ENCODE results near the gene SCIN. TPM values are rescaled to one million over a fixed set of nuclear protein-coding genes. Genes with fewer than 3 reads are reported as not detected.
"Not testable (repeated sequence)": the region's sequence is repeated elsewhere in the genome, so short reads cannot be mapped to it uniquely, and the experiment has no call there.

The SCIN gene
- total and polyA plus RNA-seq, 5 donors = 0.14 to 0.35 (median 0.26) TPM

DNA sequence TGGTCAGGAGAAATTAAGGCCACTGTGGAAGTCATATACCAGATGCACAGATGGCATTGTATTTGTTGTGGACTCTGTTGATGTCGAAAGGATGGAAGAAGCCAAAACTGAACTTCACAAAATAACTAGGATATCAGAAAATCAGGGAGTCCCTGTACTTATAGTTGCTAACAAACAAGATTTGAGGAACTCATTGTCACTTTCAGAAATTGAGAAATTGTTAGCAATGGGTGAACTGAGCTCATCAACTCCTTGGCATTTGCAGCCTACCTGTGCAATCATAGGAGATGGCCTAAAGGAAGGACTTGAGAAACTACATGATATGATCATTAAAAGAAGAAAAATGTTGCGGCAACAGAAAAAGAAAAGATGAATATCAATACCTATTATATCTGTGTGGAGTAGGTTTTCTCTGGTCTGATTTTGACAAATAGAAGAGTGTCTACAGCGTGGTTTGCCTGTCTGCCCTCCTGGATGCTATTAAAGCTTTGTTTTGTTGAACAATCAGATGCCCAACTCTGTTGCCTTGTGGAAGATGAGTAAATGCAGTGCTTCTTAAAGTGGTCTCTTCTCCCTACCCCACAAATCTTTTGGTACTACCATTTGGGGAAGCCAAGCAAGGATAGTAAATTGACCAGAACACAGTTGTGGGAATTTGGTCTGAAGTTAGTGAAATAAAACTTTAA lies 118.1 kb downstream of the SCIN start:
- H3K4me1 ChIP-seq (ENCODE audit: control insufficient read depth, insufficient read depth, low read length); H3K9me3 ChIP-seq (ENCODE audit: control insufficient read depth, low read length); H3K27me3 ChIP-seq (ENCODE audit: control insufficient read depth, insufficient read depth); DNase-seq; H3K27ac ChIP-seq (ENCODE audit: low read length); ATAC-seq: not testable (repeated sequence)
- intact Hi-C loops (cut with DNase I) = loop anchor here in 2 of 4 donors (5.0 to 10.0 kb wide), 5 partner anchors 34 to 576 kb away; no protein-coding TSS in a partner anchor
- 76% methylated on average over 3 of the region's 3 CpGs for WGBS
- H3K4me3 ChIP-seq (ENCODE audit: low read length) = peak overlapping the region; percentile 65

DNA sequence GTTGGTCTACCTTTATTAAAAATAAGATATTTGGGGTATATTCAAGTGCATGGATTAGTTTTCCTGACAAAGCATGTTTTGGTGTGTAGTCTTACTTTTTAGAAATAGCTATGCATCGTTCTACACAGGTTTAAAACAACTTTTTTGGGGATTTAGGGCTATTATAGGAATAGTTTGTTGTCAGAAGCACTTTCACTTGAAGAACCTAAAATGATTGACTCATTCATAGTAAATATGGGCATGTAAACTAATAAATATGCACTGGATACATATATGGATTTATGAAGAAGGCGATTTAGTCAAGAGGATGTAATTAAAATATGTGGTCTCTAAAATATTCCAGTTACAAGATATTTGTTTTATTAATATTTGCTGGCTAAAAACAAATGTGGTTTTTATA lies 118.9 kb downstream of the SCIN start:
- no peaks in the 10 kb centered on the region for H3K9me3 ChIP-seq (ENCODE audit: control insufficient read depth, low read length)

DNA sequence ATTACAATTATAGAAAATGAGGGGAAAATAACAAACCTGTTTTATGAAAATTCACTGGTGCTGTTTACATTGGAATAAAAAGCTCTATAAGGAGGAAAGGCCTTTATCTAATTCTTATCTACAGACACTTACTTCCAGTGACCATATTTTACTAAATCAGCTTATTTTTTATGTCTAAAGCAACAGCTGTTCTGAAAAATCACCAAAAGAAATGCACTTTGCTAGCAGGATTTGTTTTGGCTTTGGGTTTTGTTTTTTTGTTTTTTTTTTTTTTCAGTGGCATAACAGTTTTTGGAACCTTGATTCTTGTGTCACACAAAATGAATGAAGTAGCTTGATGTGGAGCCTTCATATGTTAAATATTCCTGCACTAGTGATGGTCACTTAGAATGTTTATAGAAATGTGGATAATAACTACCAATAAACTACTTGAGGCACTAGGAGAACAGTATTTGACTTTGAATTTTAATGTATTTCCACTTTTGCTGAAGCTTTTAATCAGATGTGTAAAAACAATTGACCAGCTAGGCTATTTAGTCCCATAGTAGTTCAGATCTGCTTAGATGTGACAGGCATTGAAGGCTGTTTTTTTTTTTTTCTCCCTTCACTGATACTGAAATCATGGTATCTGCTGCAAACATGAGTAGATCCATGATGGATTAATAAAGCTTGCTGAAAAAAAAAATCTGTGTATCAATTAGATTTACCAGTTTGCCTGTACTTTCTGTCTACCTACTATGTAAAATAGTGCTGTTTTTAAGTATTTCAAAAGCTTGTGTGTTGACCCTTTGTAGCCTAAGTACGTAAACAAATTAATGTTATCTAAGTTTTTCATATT lies 119.7 kb downstream of the SCIN start:
- Histone ChIP-seq H3K27me3 (ENCODE audit: control insufficient read depth, insufficient read depth) (no peaks in the 10 kb centered on the region), H3K4me1 (ENCODE audit: control insufficient read depth, insufficient read depth, low read length) (no peaks in the 10 kb centered on the region), H3K4me3 (ENCODE audit: low read length) (peak overlapping the region; percentile 47), H3K27ac (ENCODE audit: low read length) (no peak overlapping the region), H3K9me3 (ENCODE audit: control insufficient read depth, low read length) (no peaks in the 10 kb centered on the region)
- no peak for DNase-seq
- ATAC-seq = no peak
- 85% methylated on average over 1 of the region's 1 CpG for WGBS
- intact Hi-C loops (cut with DNase I) = no loop called here

More for the DNA sequence above, 118.9 kb downstream of the SCIN start:
- H3K4me3 ChIP-seq (ENCODE audit: low read length) = peak overlapping the region; percentile 65
- no peaks in the 10 kb centered on the region for H3K27me3 ChIP-seq (ENCODE audit: control insufficient read depth, insufficient read depth)
- no peak overlapping the region for H3K27ac ChIP-seq (ENCODE audit: low read length)
- no peak for DNase-seq
- H3K4me1 ChIP-seq (ENCODE audit: control insufficient read depth, insufficient read depth, low read length) = no peaks in the 10 kb centered on the region
- no peak for ATAC-seq
- 64% methylated on average over 2 of the region's 2 CpGs for WGBS
- intact Hi-C loops (cut with DNase I) = loop anchor here in 2 of 4 donors (5.0 to 10.0 kb wide), 5 partner anchors 33 to 575 kb away; no protein-coding TSS in a partner anchor

DNA sequence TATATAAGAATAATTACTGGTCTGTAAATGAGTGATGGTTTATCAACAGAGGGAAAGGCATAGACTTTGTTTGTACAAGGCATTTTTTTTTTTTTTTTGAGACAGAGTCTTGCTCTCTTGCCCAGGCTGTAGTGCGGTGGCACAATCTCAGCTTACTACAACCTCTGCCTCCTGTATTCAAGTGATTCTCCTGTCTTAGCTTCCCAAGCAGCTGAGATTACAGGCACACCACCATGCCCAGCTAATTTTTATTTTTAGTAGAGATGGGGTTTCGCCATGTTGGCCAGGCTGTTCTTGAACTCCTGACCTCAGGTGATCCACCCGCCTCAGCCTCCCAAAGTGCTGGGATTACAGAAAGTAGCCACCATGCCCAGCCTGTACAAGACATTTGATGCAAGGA lies 120.9 kb downstream of the SCIN start:
- H3K9me3 ChIP-seq (ENCODE audit: control insufficient read depth, low read length); H3K27me3 ChIP-seq (ENCODE audit: control insufficient read depth, insufficient read depth); intact Hi-C loops (cut with DNase I); ATAC-seq; H3K27ac ChIP-seq (ENCODE audit: low read length); H3K4me3 ChIP-seq (ENCODE audit: low read length); H3K4me1 ChIP-seq (ENCODE audit: control insufficient read depth, insufficient read depth, low read length); DNase-seq: not testable (repeated sequence)
- 97% methylated on average over 3 of the region's 3 CpGs for WGBS

DNA sequence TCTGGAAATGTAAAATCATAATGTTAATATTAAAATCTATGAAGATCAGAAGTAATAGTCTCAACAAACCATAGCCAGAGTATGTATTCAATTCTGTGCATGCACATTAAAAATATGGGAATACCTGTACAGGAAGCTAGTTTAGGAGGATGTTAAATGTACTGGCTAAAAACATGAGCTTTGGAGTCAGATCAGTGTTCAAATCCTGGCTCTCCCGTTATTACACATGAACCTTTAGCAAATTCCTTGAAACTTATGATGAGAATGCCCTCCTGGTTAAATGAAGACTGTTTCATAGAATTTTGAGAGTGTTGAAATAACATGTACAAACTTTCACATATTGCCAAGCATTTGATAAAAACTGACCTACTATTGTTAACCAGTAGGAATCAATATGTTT lies 121.5 kb downstream of the SCIN start:
- Histone ChIP-seq H3K4me1 (ENCODE audit: control insufficient read depth, insufficient read depth, low read length) (no peaks in the 10 kb centered on the region), H3K9me3 (ENCODE audit: control insufficient read depth, low read length) (no peaks in the 10 kb centered on the region), H3K27ac (ENCODE audit: low read length) (no peak overlapping the region), H3K4me3 (ENCODE audit: low read length) (no peak overlapping the region), H3K27me3 (ENCODE audit: control insufficient read depth, insufficient read depth) (no peaks in the 10 kb centered on the region)
- DNase-seq (no peak), ATAC-seq (no peak)
- intact Hi-C loops (cut with DNase I) = no loop called here
- 93% methylated on average over 1 of the region's 1 CpG for WGBS

DNA sequence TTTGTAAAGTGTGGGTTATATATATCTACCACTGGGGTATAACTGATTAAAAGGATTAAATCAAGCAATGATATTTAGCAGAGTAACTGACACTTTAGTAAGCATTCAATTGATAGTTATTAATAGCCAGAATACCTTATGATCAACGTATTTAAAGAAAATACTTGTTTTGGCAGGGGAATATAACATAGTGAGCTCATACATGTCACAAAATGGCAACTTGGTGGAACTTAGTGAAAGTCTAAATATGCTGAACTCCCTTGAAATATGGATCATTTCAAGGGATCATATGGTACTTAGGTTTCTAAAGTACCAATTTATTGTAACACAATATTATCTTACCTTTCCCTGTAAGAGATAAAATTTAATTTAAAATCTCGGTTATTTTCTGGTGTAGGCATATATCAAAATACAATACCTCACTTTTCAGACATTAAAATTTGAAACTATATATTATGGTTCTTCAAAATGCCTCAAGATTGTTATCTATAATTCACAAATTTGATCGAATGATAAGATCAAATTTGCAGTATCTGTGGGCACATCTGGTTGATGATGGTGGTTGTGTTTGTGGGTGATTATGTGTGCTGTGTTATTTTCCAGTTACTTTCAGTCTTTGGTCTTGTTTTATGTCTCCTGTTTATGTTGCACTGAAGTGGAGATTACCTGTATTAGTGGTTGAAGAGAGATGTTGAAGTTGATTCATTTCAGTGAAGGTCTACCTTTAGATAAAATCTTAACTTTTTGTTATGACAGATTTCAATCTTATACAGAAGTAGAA lies 122.1 kb downstream of the SCIN start:
- ATAC-seq = no peak
- Histone ChIP-seq H3K4me1 (ENCODE audit: control insufficient read depth, insufficient read depth, low read length) (no peaks in the 10 kb centered on the region), H3K9me3 (ENCODE audit: control insufficient read depth, low read length) (no peaks in the 10 kb centered on the region), H3K4me3 (ENCODE audit: low read length) (no peak overlapping the region), H3K27me3 (ENCODE audit: control insufficient read depth, insufficient read depth) (no peaks in the 10 kb centered on the region), H3K27ac (ENCODE audit: low read length) (no peak overlapping the region)
- 52% methylated on average over 3 of the region's 3 CpGs for WGBS
- no peak for DNase-seq
- intact Hi-C loops (cut with DNase I) = no loop called here

DNA sequence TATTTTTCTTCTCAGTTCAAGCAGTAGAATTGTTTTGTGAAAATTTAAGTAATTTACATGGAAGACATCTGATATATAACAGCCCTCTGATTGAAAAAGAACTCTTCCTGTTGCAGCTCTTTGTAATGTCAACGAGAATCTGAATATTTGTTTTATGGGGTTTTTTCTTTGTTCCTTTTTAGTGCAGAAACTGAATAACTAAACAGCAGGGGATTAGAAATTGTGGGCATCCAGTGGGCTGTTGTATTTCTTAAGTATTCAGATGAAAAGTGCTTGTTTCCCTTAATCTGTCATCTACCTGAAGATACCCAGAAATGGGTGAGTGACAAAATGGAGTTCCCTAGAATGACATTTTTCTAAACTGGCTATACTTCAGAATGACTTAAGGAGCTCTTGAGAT lies 124.3 kb downstream of the SCIN start:
- no peaks in the 10 kb centered on the region for H3K9me3 ChIP-seq (ENCODE audit: control insufficient read depth, low read length)
- WGBS = 41% methylated on average over 1 of the region's 1 CpG
- DNase-seq (no peak), ATAC-seq (no peak)
- no peaks in the 10 kb centered on the region for H3K4me1 ChIP-seq (ENCODE audit: control insufficient read depth, insufficient read depth, low read length)
- no peak overlapping the region for H3K4me3 ChIP-seq (ENCODE audit: low read length)
- no peaks in the 10 kb centered on the region for H3K27me3 ChIP-seq (ENCODE audit: control insufficient read depth, insufficient read depth)
- H3K27ac ChIP-seq (ENCODE audit: low read length) = no peak overlapping the region
- intact Hi-C loops (cut with DNase I) = no loop called here

DNA sequence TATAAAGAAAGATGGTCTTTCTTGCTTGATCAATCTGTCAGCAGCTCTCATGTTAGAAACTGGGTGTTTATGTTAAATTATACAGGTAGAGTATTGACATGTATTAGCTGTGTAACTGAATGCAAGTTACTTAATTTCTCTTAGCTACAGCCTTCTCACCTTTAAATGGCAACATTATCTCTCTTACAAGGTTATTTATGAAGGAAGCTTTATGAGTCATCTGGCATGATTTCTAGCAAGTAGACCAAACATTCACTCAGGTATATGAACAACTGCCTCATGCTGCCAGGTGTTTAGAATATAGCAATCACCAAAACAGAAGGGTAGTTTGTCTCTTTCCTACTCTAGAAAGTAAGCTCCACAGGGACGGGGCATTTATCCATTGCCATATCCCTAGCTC lies 125.4 kb downstream of the SCIN start:
- H3K27ac ChIP-seq (ENCODE audit: low read length) = no peak overlapping the region
- H3K27me3 ChIP-seq (ENCODE audit: control insufficient read depth, insufficient read depth) = no peaks in the 10 kb centered on the region
- no peak for DNase-seq
- no peaks in the 10 kb centered on the region for H3K9me3 ChIP-seq (ENCODE audit: control insufficient read depth, low read length)
- H3K4me3 ChIP-seq (ENCODE audit: low read length) = no peak overlapping the region
- no peak for ATAC-seq
- 99% methylated on average over 1 of the region's 1 CpG for WGBS
- H3K4me1 ChIP-seq (ENCODE audit: control insufficient read depth, insufficient read depth, low read length) = no peaks in the 10 kb centered on the region
- intact Hi-C loops (cut with DNase I) = no loop called here

DNA sequence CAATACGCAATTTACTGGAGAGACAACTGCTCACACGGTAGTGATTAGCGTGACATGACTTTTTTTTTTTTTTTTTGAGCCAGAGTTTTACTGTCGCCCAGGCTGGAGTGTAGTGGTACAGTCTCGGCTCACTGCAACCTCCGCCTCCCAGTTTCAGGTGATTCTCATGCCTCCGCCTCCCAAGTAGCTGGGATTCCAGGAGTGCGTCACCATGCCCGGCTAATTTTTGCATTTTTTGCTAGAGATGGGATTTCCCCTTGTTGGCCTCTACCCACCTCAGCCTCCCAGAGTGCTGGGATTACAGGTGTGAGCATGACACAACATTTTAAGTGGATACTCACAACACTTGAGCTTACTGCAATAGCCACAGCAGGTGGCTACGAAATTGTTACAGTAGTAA lies 128.8 kb downstream of the SCIN start:
- 92% methylated on average over 10 of the region's 10 CpGs for WGBS
- ATAC-seq (no peak), DNase-seq (no peak)

DNA sequence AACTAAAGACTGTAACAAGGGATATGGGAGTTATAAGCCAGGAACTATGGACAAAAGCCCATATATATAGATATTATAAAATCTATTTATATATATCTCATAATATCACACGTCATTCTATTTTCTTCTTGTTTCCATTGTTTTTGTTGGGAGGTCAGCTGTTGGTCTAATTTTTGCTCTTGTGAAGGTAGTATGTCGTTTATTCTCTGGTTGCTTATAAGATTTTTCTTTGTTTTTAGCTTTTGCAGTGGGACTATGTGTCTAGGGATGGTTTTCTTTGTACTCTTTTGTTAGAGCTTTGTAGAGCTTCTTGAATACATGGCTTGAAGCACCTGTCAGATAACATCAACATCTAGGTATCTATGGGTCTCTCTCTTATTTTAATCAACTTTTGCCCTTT lies 130.9 kb downstream of the SCIN start:
- Histone ChIP-seq H3K27ac (ENCODE audit: low read length) (no peak overlapping the region), H3K9me3 (ENCODE audit: control insufficient read depth, low read length) (no peaks in the 10 kb centered on the region), H3K27me3 (ENCODE audit: control insufficient read depth, insufficient read depth) (no peaks in the 10 kb centered on the region), H3K4me3 (ENCODE audit: low read length) (no peak overlapping the region), H3K4me1 (ENCODE audit: control insufficient read depth, insufficient read depth, low read length) (no peaks in the 10 kb centered on the region)
- intact Hi-C loops (cut with DNase I) = no loop called here
- no peak for ATAC-seq
- WGBS = 86% methylated on average over 2 of the region's 2 CpGs
- DNase-seq = no peak

More for the DNA sequence above, 128.8 kb downstream of the SCIN start:
- Histone ChIP-seq H3K27me3 (ENCODE audit: control insufficient read depth, insufficient read depth) (no peaks in the 10 kb centered on the region), H3K4me3 (ENCODE audit: low read length) (no peak overlapping the region), H3K4me1 (ENCODE audit: control insufficient read depth, insufficient read depth, low read length) (no peaks in the 10 kb centered on the region), H3K9me3 (ENCODE audit: control insufficient read depth, low read length) (no peaks in the 10 kb centered on the region), H3K27ac (ENCODE audit: low read length) (no peak overlapping the region)
- intact Hi-C loops (cut with DNase I) = no loop called here

DNA sequence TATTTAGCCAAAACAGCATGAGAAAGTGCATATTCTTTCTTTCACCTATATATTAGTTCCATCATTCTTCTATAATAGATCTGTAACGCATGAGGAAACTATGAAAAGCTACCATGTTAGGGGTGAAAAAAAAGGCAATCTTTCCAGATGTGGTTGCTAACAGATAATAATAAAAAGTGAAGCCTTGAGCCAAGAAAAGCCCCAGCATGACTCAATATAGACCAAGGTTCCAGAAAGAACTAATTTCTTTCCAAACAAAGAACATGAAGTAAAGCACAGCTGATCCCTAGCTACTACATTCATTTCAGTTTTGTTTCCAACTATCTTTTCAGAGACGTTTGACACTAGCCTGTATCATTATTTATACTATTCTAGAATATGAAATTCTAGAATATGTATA lies 133.4 kb downstream of the SCIN start:
- peak; percentile 22 to 39 for ATAC-seq
- no peak overlapping the region for H3K4me3 ChIP-seq (ENCODE audit: low read length)
- DNase-seq = no peak

More for the DNA sequence above, 133.4 kb downstream of the SCIN start:
- 53% methylated on average over 2 of the region's 2 CpGs for WGBS
- intact Hi-C loops (cut with DNase I) = no loop called here
- Histone ChIP-seq H3K27me3 (ENCODE audit: control insufficient read depth, insufficient read depth) (no peaks in the 10 kb centered on the region), H3K4me1 (ENCODE audit: control insufficient read depth, insufficient read depth, low read length) (no peaks in the 10 kb centered on the region), H3K9me3 (ENCODE audit: control insufficient read depth, low read length) (no peaks in the 10 kb centered on the region), H3K27ac (ENCODE audit: low read length) (no peak overlapping the region)
